ENCODE data around the gene TICRR. TPM values are rescaled to one million over a fixed set of nuclear protein-coding genes. Genes with fewer than 3 reads are reported as not detected.

The TICRR gene
- total and polyA plus RNA-seq, 9 donors: 0.08 to 0.32 (median 0.25) TPM

- intact Hi-C loops (cut with DNase I): loop anchor here in 1 of 4 donors (5.0 kb wide), 1 partner anchor 1391 kb away; no protein-coding TSS in a partner anchor
- WGBS, 3 donors: 82 to 87% (median 85%) methylated on average over 4 of the region's 4 CpGs
- H3K4me3 ChIP-seq: no peak overlapping the region
These were observed 12.7 kb downstream of the TICRR start for GRCh38 chr15:89587955-89588354.

GRCh38 chr15:89591834-89592233 lies 16.6 kb downstream of the TICRR start:
- TF ChIP-seq EP300 (IDR thresholded peaks at IDR 0.05): no peak
- no peak for TF ChIP-seq POLR2A (IDR thresholded peaks at IDR 0.05)
- TF ChIP-seq CTCF (IDR thresholded peaks at IDR 0.05): no peak
- 63 to 77% (median 73%) methylated on average over 5 of the region's 5 CpGs for WGBS, 3 donors
- intact Hi-C loops (cut with DNase I): no loop called here

More at GRCh38 chr15:89587955-89588354, 12.7 kb downstream of the TICRR start:
- Histone ChIP-seq H3K36me3 (no peaks in the 10 kb centered on the region), H3K27me3 (no peaks in the 10 kb centered on the region), H3K4me1 (ENCODE audit: insufficient read depth) (no peaks in the 10 kb centered on the region), H3K9me3 (no peaks in the 10 kb centered on the region), H3K27ac (no peak overlapping the region)
- TF ChIP-seq CTCF (IDR thresholded peaks at IDR 0.05): no peak
- TF ChIP-seq EP300 (IDR thresholded peaks at IDR 0.05): no peak
- TF ChIP-seq POLR2A (IDR thresholded peaks at IDR 0.05): no peak
- DNase-seq: no peak

GRCh38 chr15:89593018-89593417 lies 17.7 kb downstream of the TICRR start:
- intact Hi-C loops (cut with DNase I): no loop called here
- 93 to 96% (median 95%) methylated on average over 4 of the region's 4 CpGs for WGBS, 3 donors
- Histone ChIP-seq H3K4me3 (no peak overlapping the region), H3K9me3 (no peaks in the 10 kb centered on the region), H3K27me3 (no peaks in the 10 kb centered on the region), H3K27ac (no peak overlapping the region), H3K36me3 (no peaks in the 10 kb centered on the region), H3K4me1 (ENCODE audit: insufficient read depth) (no peaks in the 10 kb centered on the region)
- TF ChIP-seq EP300 (IDR thresholded peaks at IDR 0.05) (no peak), POLR2A (IDR thresholded peaks at IDR 0.05) (no peak), CTCF (IDR thresholded peaks at IDR 0.05) (no peak)
- DNase-seq: no peak

More at GRCh38 chr15:89591834-89592233, 16.6 kb downstream of the TICRR start:
- H3K36me3 ChIP-seq: no peaks in the 10 kb centered on the region
- H3K4me1 ChIP-seq (ENCODE audit: insufficient read depth): no peaks in the 10 kb centered on the region
- no peak for DNase-seq
- no peak overlapping the region for H3K4me3 ChIP-seq
- H3K9me3 ChIP-seq: no peaks in the 10 kb centered on the region
- no peaks in the 10 kb centered on the region for H3K27me3 ChIP-seq
- H3K27ac ChIP-seq: no peak overlapping the region

GRCh38 chr15:89599021-89599420 lies 23.8 kb downstream of the TICRR start:
- intact Hi-C loops (cut with DNase I): no loop called here
- Histone ChIP-seq H3K9me3 (no peaks in the 10 kb centered on the region), H3K4me1 (ENCODE audit: insufficient read depth) (no peaks in the 10 kb centered on the region), H3K27ac (no peak overlapping the region), H3K27me3 (no peaks in the 10 kb centered on the region), H3K36me3 (no peaks in the 10 kb centered on the region), H3K4me3 (no peak overlapping the region)
- TF ChIP-seq EP300 (IDR thresholded peaks at IDR 0.05) (no peak), POLR2A (IDR thresholded peaks at IDR 0.05) (no peak), CTCF (IDR thresholded peaks at IDR 0.05) (no peak)
- WGBS, 3 donors: 92 to 97% (median 95%) methylated on average over 4 of the region's 4 CpGs
- no peak for DNase-seq

Measured in ovary (tissue), 9 donors.